SHP77 (cell line): ENCODE data around the gene OTUD1.

ENCODE experiments used
- DNase-seq, 2 experiments: peaks; one replicate each; lab custom pipeline; 2025; lab: John Stamatoyannopoulos, UW

Gene OTUD1

GRCh38 chr10:23422003-23422411 lies 16.9 kb upstream of the OTUD1 start:
- DNase-seq: no peak

- DNase-seq: no peak
Observed at GRCh38 chr10:23432166-23432565, 6.7 kb upstream of the OTUD1 start.

GRCh38 chr10:23432639-23433038 lies 6.2 kb upstream of the OTUD1 start:
- no peak for DNase-seq

- no peak for DNase-seq
Observed at GRCh38 chr10:23433701-23434100, 5.2 kb upstream of the OTUD1 start.

- no peak for DNase-seq
Observed at GRCh38 chr10:23435378-23435777, 3.5 kb upstream of the OTUD1 start.

GRCh38 chr10:23436983-23437382 lies 1.9 kb upstream of the OTUD1 start:
- no peak for DNase-seq

- DNase-seq: no peak
Observed at GRCh38 chr10:23437963-23438546, 820 bp upstream of the OTUD1 start.

- DNase-seq: no peak
Observed at GRCh38 chr10:23439452-23439960, 631 bp downstream of the OTUD1 start.

- no peak for DNase-seq
Observed at GRCh38 chr10:23439961-23440889, 1.4 kb downstream of the OTUD1 start.

GRCh38 chr10:23441251-23441650 lies 2.4 kb downstream of the OTUD1 start:
- DNase-seq: no peak

GRCh38 chr10:23442936-23443335 lies 4.1 kb downstream of the OTUD1 start:
- DNase-seq: no peak

GRCh38 chr10:23445591-23445990 lies 6.7 kb downstream of the OTUD1 start:
- DNase-seq: no peak

- DNase-seq: no peak
Observed at GRCh38 chr10:23448323-23448722, 9.4 kb downstream of the OTUD1 start.

GRCh38 chr10:23448802-23449570 lies 10.1 kb downstream of the OTUD1 start:
- no peak for DNase-seq

- DNase-seq: no peak
Observed at GRCh38 chr10:23452033-23452655, 13.3 kb downstream of the OTUD1 start.

- DNase-seq: no peak
Observed at GRCh38 chr10:23453465-23453864, 14.6 kb downstream of the OTUD1 start.

GRCh38 chr10:23457632-23458417 lies 18.9 kb downstream of the OTUD1 start:
- no peak for DNase-seq

GRCh38 chr10:23459308-23459939 lies 20.5 kb downstream of the OTUD1 start:
- DNase-seq: no peak

- DNase-seq: no peak
Observed at GRCh38 chr10:23461557-23461956, 22.7 kb downstream of the OTUD1 start.

- DNase-seq: no peak
Observed at GRCh38 chr10:23467012-23467411, 28.1 kb downstream of the OTUD1 start.

GRCh38 chr10:23467548-23467947 lies 28.7 kb downstream of the OTUD1 start:
- DNase-seq: no peak
